ENCODE data around the gene ANKRD28.
"Not testable (repeated sequence)": the region's sequence is repeated elsewhere in the genome, so short reads cannot be mapped to it uniquely, and the experiment has no call there.

Gene ANKRD28

GRCh38 chr3:15797642-15798303, at the start of gene ANKRD28:
TSS of gene ANKRD28 (minus strand) at chr3:15797979. CDS start at chr3:15796521, 1,458 bp downstream.
- no peak for DNase-seq

DNA sequence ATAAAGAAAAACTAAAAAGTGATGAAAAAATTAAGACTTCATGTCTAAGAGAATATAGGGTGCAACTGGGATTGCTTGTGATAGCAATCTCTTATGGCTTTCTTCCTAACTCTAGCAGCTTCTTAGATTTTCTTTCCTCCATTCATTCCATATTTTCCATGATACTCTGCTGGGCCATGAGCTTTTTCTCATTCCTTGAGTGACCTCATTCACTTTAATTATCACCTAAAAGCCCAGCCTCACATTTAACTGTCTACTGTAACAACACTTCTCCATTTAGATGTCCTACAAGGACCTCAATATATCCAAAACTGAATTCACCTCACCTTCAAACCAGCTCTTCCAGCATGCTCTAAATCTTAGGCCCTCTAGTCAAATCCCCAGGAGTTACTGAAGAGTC, 49.5 kb upstream of the ANKRD28 start:
- DNase-seq, result no peak

DNA sequence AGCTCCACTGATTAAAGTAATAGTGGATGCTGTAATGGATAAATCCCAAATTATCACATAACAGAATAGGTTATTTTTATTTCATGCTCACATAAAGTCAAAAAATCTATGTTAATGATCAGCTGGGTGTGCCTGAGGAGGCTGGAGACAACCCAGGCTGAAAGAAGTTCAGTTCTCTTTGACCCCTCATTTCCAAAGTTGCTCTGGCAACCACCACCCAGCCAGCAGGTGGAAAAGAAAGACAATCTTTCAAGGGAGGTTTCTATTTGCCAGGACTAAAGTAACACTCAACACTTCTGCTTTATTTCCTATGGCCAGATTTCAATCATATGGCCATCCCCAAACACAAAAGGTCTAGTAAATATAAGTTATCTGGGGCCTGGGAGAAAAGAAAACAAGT, 48.8 kb upstream of the ANKRD28 start:
- no peak for DNase-seq

GRCh38 chr3:15845475-15845874, 47.7 kb upstream of the ANKRD28 start:
- no peak for DNase-seq

DNA sequence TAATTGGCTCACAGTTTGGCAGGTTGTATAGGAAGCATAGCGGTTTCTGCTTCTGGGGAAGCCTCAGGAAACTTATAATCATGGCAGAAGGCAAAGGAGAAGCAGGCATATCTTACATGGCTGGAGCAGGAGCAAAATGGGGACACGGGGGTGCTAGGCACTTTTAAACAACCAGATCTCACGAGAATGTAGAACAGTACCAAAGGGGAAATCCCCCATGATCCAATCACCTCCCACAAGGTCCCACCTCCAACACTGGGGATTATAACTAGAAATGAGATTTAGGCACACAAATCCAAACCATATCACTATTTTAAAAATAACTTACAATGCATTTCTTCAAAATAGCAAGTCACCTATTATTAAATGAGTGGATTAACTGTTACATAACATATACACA, 47.1 kb upstream of the ANKRD28 start:
- DNase-seq, result no peak

DNA sequence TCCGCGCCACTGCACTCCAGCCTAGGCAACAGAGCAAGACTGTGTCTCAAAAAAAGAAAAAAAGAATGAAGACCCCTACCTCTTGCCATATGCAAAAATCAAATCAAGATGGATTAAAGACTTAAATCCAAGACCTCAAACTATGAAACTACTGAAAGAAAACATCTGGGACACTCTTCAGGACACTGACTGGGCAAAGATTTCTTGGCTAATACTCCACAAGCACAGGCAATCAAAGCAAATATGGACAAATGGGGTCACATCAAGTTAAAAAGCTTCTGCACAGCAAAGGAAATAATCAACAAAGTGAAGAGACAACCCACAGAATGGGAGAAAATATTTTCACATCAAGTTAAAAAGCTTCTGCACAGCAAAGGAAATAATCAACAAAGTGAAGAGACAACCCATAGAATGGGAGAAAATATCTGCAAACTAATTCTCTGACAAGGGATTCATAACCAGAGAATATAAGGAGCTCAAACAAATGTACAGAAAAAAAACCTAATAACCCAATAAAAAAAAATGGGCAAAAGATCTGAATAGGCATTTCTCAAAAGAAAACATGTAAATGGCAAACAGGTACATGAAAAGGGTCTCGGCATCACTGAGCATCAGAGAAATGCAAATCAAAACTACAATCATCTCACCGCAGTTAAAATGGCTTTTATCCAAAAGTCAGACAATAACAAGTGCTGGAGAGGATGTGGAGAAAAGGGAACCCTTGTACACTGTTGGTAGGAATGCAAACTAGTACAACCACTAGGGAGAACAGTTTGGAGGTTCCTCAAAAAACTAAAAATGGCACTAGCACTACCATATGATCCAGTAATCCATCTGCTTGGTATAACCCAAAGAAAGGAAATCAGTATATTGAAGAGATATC, 43.6 kb upstream of the ANKRD28 start:
- not testable (repeated sequence) for DNase-seq

GRCh38 chr3:15839568-15839967, 41.8 kb upstream of the ANKRD28 start:
- DNase-seq, result no peak

GRCh38 chr3:15831927-15832326, 34.1 kb upstream of the ANKRD28 start:
- DNase-seq, result no peak

DNA sequence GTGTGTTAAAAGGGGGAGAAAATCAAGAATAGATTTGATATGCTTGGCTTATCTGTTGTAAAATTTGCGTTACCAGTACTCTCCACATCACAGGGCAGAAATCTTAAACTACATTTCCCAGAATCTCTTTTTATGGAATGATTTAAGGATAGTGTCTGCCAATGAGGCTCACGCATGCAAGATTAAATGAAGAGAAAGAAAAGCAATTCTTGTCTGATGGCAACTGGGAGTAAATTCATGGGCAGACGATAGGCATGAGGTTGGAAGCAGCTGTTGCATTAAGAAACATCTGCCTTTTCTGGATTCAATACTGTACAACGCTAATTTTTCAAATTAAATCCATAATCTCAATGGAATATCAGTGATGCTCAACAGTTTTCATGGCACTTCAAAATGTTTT, 27.2 kb upstream of the ANKRD28 start:
- no peak for DNase-seq

GRCh38 chr3:15823092-15823491, 25.3 kb upstream of the ANKRD28 start:
- DNase-seq, result no peak

- no peak for DNase-seq
These were observed 24.5 kb upstream of the ANKRD28 start for GRCh38 chr3:15822281-15822680.

DNA sequence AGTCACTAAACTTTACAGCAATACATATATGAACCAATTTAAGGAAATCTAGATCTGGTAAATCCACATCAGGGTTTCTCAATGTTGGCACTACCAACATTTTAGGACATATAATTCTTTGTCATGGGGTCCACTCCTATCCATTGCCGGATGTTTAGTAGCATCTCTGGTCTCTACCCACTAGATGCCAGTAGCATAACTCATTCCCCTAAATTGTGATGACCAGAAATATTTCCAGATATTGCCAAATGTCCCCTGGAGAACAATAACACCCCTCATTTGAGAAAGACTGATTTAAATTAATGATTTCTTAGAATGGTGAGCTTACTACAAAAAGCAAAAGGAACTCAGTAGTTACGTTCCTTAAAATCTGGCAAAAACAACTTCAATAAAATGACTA, 23.1 kb upstream of the ANKRD28 start:
- no peak for DNase-seq

GRCh38 chr3:15819576-15819975, 21.8 kb upstream of the ANKRD28 start:
- no peak for DNase-seq

- DNase-seq, result no peak
These were observed 21.3 kb upstream of the ANKRD28 start for GRCh38 chr3:15819043-15819442.

DNA sequence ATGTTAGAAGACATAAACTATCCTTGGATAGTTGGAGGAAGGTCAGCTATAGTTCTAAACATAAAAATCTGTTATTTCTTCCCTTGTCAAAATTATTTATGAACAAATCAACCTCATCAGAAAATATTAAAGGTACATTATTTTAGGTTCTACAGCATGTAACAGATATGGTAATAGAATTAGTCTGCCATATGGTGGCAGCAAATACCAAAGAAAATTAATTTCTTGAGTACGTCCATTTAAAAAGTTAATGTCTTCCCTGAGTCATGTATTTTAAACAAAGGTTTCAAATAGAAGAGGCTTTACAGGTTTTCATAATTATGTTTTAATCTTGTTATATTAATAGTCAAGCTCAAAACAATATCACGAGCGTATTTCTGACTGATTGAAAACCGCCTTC, 17.9 kb upstream of the ANKRD28 start:
- DNase-seq, result no peak

DNA sequence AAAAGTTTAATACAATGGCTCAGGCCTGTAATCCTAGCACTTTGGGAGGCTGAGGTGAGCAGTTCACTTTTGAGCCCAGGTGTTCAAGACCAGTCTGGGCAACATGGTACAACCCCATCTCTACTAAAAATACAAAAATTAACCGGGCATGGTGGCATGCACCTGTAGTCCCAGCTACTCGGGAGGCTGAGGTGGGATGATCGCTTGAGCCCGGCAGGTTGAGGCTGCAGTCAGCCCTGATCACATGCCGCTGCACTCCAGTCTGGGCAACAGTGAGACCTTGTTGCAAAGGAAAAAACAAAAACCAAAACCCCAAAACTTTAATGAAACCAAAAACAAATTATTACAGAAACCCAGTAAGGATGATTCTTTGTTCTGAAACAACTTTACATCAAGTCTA, 15.3 kb upstream of the ANKRD28 start:
- DNase-seq, result not testable (repeated sequence)

DNA sequence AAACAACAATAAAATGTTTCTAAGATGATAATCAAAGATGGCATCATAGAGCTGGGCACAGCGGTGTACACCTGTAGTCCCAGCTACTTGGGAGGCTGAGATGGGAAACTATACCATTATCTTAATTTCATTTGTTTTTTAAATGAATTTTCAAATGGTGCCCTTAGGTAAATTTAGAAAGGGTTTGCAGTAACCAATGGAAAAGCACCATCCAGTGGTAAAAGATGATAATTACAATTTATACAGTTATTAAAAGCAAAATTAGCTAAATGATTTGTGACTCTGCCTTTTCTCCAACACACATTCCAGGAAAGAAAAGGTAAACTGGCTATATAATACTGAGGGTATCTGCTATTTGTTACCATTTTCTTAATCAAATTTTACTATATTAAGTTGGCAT, 14.4 kb upstream of the ANKRD28 start:
- no peak for DNase-seq

DNA sequence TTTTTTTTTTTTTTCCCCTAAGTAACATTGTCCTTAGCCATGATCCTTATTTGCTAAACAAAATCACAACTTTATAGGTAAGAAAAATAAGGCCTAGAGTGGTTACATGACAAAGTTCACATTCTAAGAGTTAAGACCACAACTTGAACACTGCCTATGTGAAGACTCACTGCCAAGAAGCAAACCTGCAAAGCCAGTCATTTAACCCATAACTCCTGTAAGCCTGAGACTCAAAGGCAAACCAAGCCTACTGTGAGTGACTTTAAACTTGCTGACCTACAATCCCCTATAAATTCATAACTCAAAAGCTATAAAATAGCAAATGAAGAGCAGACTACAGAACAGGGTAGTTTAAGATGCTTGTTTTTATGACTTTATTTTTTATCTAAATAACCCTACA, 12.9 kb upstream of the ANKRD28 start:
- DNase-seq, result no peak

DNA sequence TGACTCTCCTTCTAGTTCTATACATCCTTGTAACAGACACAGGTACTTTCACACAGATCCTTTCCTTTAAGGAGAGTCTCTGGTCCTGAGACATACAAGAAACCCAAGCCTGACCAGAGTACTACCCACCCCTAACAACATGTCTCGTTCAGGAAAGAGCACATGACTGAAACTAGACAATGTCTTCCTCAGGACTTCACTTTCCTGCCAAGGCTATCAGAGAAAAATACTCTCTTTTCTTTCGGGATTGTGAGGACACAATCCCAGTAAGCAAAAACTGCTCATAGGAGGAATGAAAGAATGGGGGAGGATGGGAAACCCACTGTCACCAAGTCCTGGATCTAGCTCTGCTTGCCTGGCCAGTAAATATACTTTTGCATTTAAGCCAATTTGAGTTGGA, 11.5 kb upstream of the ANKRD28 start:
- no peak for DNase-seq

GRCh38 chr3:15808679-15809310, 11.0 kb upstream of the ANKRD28 start:
- no peak for DNase-seq

DNA sequence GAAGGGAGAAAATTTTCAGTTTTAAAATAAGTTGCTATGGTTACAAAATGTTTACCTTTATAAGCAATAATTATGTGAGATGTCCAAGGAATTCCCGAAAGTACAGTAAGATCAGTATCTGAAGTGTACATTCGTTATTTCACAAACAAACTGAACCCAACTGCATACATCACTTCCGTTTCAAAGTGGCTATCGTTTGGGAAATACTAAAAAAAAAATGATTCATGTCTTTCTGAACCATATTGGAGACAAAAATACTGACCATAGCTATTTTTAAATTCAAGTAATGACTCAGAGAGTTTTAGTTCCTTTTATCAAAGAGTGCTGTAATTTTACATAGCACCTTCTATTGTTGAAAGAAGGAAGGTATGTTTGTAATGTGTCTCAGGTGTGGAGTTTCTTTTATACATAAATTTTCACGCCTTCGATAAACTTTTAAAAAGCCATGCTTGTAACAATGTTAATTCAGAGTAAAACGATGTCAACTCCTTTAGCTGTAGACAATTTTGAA, 8.0 kb upstream of the ANKRD28 start:
- DNase-seq, result no peak

DNA sequence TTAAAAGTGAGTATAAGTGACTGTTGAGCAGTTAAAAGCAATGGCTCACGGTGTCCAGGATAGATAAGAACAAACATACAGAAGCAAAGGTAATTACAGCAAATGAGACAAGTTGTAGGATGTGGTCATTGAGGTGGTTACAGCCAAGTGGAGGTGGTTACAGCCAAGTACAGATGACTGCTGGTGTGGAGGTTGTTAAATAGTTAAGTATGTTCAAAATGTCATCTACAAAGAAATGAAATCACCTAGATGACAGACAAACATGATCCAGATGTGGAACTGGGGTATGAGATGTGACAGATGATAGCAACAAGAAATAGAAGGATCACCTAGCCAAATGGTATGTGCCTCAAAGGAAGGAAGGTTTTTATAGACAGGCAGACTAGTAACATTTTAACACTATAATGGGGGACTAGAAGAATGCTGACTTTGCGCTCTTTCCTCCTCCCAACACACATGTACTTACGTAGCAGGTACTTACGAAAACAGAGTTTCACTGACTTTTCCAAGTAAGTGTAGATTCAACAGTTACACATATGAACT, 6.8 kb upstream of the ANKRD28 start:
- no peak for DNase-seq

DNA sequence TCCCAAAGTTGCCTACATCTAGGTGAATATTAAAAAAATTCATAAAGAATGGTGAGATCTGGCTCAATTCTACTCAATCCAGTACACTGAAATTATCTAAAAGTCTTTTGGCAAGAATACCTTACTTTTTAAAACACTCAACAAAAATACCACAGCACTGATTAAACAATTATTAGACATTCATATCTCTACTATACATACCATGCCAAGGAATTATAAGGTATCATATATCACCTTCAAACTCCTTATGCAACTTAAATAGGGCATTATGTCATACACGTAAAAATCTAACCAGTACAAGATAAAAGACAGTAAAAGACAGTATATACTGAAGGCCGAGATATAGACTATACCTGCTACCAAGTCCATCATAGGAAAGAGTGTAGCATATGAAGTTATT, 6.1 kb upstream of the ANKRD28 start:
- DNase-seq, result no peak

Data from activated naive CD4-positive, alpha-beta T cell treated with Interleukin-2 at 50 U/mL for 16 hours (primary cell).